IPS-15b (cell line): ENCODE data around the gene RFC5.

ENCODE experiments used
- H3K27me3 ChIP-seq: one replicate; pipeline ENCODE4 v1.6.1; 2013; ENCODE audit warnings: low read length; ENCODE audit not compliant: control insufficient read depth, insufficient read depth
- H3K36me3 ChIP-seq: one replicate; pipeline ENCODE4 v1.6.1; 2013; ENCODE audit warnings: low read length; ENCODE audit not compliant: control insufficient read depth, insufficient read depth
- H3K4me1 ChIP-seq: one replicate; pipeline ENCODE4 v1.6.1; 2013; ENCODE audit warnings: mild to moderate bottlenecking, low read length; ENCODE audit not compliant: control insufficient read depth, insufficient read depth
- H3K4me3 ChIP-seq: one replicate; pipeline ENCODE4 v1.5.1; 2013; ENCODE audit warnings: low read depth, low read length
- H3K9ac ChIP-seq: one replicate; pipeline ENCODE4 v1.6.1; 2013; ENCODE audit warnings: low read depth, mild to moderate bottlenecking, low read length
- H3K9me3 ChIP-seq: one replicate; pipeline ENCODE4 v1.6.1; 2013; ENCODE audit warnings: mild to moderate bottlenecking, low read length; ENCODE audit not compliant: control insufficient read depth, insufficient read depth

RFC5 gene

GRCh38 chr12:118016424-118017264 lies at the start of gene RFC5:
Gene RFC5, plus strand, starts transcription at chr12:118016703. Its CDS starts 125 bp downstream, at chr12:118016828.
- Histone ChIP-seq H3K27me3 (no peaks in the 10 kb centered on the region), H3K9me3 (no peaks in the 10 kb centered on the region), H3K4me3 (peak within 1 kb of the TSS; percentile 77), H3K9ac (peak within 1 kb of the TSS; percentile 87), H3K36me3 (peaks cover 29% of the 10 kb centered on the region), H3K4me1 (peaks cover 5% of the 10 kb centered on the region)

GRCh38 chr12:117967043-117967442 lies 49.5 kb upstream of the RFC5 start:
- Histone ChIP-seq H3K9ac (no peak overlapping the region), H3K4me1 (peaks cover 2% of the 10 kb centered on the region), H3K36me3 (no peaks in the 10 kb centered on the region), H3K9me3 (no peaks in the 10 kb centered on the region), H3K4me3 (no peak overlapping the region), H3K27me3 (peaks cover 11% of the 10 kb centered on the region)

- peaks cover 11% of the 10 kb centered on the region for H3K27me3 ChIP-seq
- H3K9ac ChIP-seq: no peak overlapping the region
- H3K36me3 ChIP-seq: no peaks in the 10 kb centered on the region
- H3K4me3 ChIP-seq: peak overlapping the region; percentile 76
- H3K9me3 ChIP-seq: no peaks in the 10 kb centered on the region
- peaks cover 2% of the 10 kb centered on the region for H3K4me1 ChIP-seq
Observed at GRCh38 chr12:117967512-117967911, 49.0 kb upstream of the RFC5 start.

GRCh38 chr12:117968151-117968789 lies 48.2 kb upstream of the RFC5 start:
- Histone ChIP-seq H3K4me1 (peaks cover 2% of the 10 kb centered on the region), H3K27me3 (peaks cover 11% of the 10 kb centered on the region), H3K36me3 (no peaks in the 10 kb centered on the region), H3K4me3 (peak overlapping the region; percentile 76), H3K9me3 (no peaks in the 10 kb centered on the region), H3K9ac (no peak overlapping the region)

GRCh38 chr12:117968826-117969659 lies 47.5 kb upstream of the RFC5 start, which contains the start of gene KSR2:
Gene KSR2, minus strand, starts transcription at chr12:117968990. Its CDS starts 735 bp downstream, at chr12:117968255.
- Histone ChIP-seq H3K9ac (peak within 1 kb of the TSS; percentile 77), H3K4me3 (peak within 1 kb of the TSS; percentile 76), H3K27me3 (peaks cover 11% of the 10 kb centered on the region), H3K36me3 (no peaks in the 10 kb centered on the region), H3K4me1 (peaks cover 2% of the 10 kb centered on the region), H3K9me3 (no peaks in the 10 kb centered on the region)

- no peak overlapping the region for H3K4me3 ChIP-seq
- H3K9ac ChIP-seq: no peak overlapping the region
- no peaks in the 10 kb centered on the region for H3K9me3 ChIP-seq
- no peaks in the 10 kb centered on the region for H3K36me3 ChIP-seq
- H3K27me3 ChIP-seq: peaks cover 15% of the 10 kb centered on the region
- H3K4me1 ChIP-seq: peaks cover 2% of the 10 kb centered on the region
Observed at GRCh38 chr12:117970334-117970733, 46.2 kb upstream of the RFC5 start.

- peaks cover 11% of the 10 kb centered on the region for H3K27me3 ChIP-seq
- H3K9ac ChIP-seq: no peak overlapping the region
- no peaks in the 10 kb centered on the region for H3K9me3 ChIP-seq
- H3K36me3 ChIP-seq: no peaks in the 10 kb centered on the region
- H3K4me3 ChIP-seq: no peak overlapping the region
- peaks cover under 1% of the 10 kb centered on the region for H3K4me1 ChIP-seq
Observed at GRCh38 chr12:117972301-117972700, 44.2 kb upstream of the RFC5 start.

GRCh38 chr12:117975006-117975405 lies 41.5 kb upstream of the RFC5 start:
- H3K36me3 ChIP-seq: no peaks in the 10 kb centered on the region
- no peak overlapping the region for H3K4me3 ChIP-seq
- no peaks in the 10 kb centered on the region for H3K9me3 ChIP-seq
- H3K4me1 ChIP-seq: no peaks in the 10 kb centered on the region
- H3K9ac ChIP-seq: no peak overlapping the region
- H3K27me3 ChIP-seq: peaks cover 4% of the 10 kb centered on the region

- Histone ChIP-seq H3K27me3 (peaks cover 4% of the 10 kb centered on the region), H3K9me3 (no peaks in the 10 kb centered on the region), H3K36me3 (no peaks in the 10 kb centered on the region), H3K4me1 (no peaks in the 10 kb centered on the region), H3K9ac (no peak overlapping the region), H3K4me3 (no peak overlapping the region)
Observed at GRCh38 chr12:117977373-117977772, 39.1 kb upstream of the RFC5 start.

- no peak overlapping the region for H3K4me3 ChIP-seq
- H3K4me1 ChIP-seq: no peaks in the 10 kb centered on the region
- no peaks in the 10 kb centered on the region for H3K9me3 ChIP-seq
- H3K36me3 ChIP-seq: no peaks in the 10 kb centered on the region
- H3K9ac ChIP-seq: no peak overlapping the region
- H3K27me3 ChIP-seq: no peaks in the 10 kb centered on the region
Observed at GRCh38 chr12:117980616-117981015, 35.9 kb upstream of the RFC5 start.

GRCh38 chr12:117981267-117981666 lies 35.2 kb upstream of the RFC5 start:
- H3K9me3 ChIP-seq: no peaks in the 10 kb centered on the region
- no peak overlapping the region for H3K9ac ChIP-seq
- H3K36me3 ChIP-seq: no peaks in the 10 kb centered on the region
- H3K4me1 ChIP-seq: no peaks in the 10 kb centered on the region
- H3K4me3 ChIP-seq: no peak overlapping the region
- H3K27me3 ChIP-seq: no peaks in the 10 kb centered on the region
